ENCODE data around the gene MACROD1. TPM values are rescaled to one million over a fixed set of nuclear protein-coding genes. Genes with fewer than 3 reads are reported as not detected.

Gene MACROD1
- total and polyA plus RNA-seq, 10 of the 15 experiments (the other 5 are each of a cell fraction or from before 2014, with no cell fraction given), result 1.2 to 22.7 (median 11.3) TPM; not detected in 1

DNA sequence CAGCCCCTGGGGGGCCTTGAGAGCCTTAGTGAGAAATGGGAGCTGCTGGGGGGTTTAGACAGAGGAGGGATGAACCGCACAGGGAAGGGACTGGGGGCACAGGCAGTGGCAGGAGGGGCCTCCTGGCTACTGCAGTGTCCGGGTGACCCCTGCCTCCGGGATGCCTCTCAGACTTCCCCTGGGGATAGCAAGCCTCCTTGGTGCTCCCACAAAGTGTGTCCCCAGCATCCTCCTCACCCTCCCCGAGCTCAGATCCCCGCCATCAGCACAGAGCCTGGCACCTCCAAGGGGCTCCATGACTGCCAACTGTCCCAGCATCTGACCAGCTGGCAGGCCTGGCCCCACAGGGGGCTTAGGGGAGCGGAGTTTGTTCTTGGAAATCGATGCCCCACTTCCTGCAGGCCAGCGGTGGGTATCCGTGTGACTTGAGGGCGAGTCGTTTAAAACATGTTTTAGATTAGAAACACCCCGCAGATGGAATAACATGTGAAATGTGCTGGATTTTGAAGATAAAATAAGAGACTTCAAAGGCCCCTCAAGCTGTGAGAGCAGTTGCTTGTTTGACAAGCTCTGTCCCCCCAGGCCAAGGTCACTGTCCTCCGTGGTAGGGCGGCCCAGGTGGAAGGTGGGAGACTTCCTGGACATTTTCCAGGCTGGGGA lies 143.7 kb downstream of the MACROD1 start (continued):
- TF ChIP-seq, protein P1, sequence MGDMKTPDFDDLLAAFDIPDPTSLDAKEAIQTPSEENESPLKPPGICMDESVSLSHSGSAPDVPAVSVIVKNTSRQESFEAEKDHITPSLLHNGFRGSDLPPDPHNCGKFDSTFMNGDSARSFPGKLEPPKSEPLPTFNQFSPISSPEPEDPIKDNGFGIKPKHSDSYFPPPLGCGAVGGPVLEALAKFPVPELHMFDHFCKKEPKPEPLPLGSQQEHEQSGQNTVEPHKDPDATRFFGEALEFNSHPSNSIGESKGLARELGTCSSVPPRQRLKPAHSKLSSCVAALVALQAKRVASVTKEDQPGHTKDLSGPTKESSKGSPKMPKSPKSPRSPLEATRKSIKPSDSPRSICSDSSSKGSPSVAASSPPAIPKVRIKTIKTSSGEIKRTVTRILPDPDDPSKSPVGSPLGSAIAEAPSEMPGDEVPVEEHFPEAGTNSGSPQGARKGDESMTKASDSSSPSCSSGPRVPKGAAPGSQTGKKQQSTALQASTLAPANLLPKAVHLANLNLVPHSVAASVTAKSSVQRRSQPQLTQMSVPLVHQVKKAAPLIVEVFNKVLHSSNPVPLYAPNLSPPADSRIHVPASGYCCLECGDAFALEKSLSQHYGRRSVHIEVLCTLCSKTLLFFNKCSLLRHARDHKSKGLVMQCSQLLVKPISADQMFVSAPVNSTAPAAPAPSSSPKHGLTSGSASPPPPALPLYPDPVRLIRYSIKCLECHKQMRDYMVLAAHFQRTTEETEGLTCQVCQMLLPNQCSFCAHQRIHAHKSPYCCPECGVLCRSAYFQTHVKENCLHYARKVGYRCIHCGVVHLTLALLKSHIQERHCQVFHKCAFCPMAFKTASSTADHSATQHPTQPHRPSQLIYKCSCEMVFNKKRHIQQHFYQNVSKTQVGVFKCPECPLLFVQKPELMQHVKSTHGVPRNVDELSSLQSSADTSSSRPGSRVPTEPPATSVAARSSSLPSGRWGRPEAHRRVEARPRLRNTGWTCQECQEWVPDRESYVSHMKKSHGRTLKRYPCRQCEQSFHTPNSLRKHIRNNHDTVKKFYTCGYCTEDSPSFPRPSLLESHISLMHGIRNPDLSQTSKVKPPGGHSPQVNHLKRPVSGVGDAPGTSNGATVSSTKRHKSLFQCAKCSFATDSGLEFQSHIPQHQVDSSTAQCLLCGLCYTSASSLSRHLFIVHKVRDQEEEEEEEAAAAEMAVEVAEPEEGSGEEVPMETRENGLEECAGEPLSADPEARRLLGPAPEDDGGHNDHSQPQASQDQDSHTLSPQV (IDR thresholded peaks at IDR 0.05), result no peak
- TF ChIP-seq CHD4 (IDR thresholded peaks at IDR 0.05), result no peak

DNA sequence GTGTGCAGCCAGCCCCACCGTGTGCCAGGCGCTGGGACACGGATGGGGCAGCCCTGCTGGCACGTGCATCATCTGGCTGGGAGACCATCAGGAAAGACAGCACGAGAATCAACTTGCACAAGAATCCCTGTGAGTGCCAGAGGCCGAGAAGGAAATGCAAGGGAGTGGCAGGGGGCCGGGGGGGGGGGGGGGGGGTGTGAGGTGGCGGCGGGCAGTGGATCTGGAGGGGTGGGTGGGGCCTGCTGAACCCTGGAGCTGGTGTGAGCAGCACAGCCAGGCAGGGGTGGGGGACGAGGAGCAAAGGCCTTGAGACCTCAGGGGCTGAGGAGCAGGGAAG lies 144.2 kb downstream of the MACROD1 start:
- Histone ChIP-seq H3K4me1 (ENCODE audit: control insufficient read depth, insufficient read depth, low read length) (no peaks in the 10 kb centered on the region), H3K36me3 (ENCODE audit: control insufficient read depth in 2 of 2, insufficient read depth in 2 of 2, low read length in 1 of 2) (no peaks in the 10 kb centered on the region), H3K9ac (ENCODE audit: control insufficient read depth, insufficient read depth, low read length) (no peak overlapping the region), H2AFZ (ENCODE audit: control insufficient read depth, low read depth, low read length) (no peak overlapping the region), H3K9me3 (replicated peaks; ENCODE audit: control insufficient read depth, insufficient read depth, low read length) (no peaks in the 10 kb centered on the region), H3K4me3 (no peak overlapping the region), H3K4me2 (ENCODE audit: control insufficient read depth, insufficient read depth) (no peak overlapping the region), H3K27ac (ENCODE audit: control insufficient read depth, insufficient read depth) (no peak overlapping the region), H3K79me2 (ENCODE audit: control insufficient read depth, insufficient read depth, low read length) (no peaks in the 10 kb centered on the region), H3K27me3 (replicated peaks in 1 of 2; ENCODE audit: control insufficient read depth in 2 of 2, insufficient read depth in 2 of 2, low read length in 1 of 2) (no peaks in the 10 kb centered on the region; a peak in 1 of 4 replicates), H4K20me1 (ENCODE audit: control insufficient read depth, insufficient read depth) (no peaks in the 10 kb centered on the region)
- 6% methylated on average over 6 of the region's 10 CpGs for WGBS (ENCODE audit: insufficient coverage, insufficient replicate concordance, low lambda C conversion rate, missing lambda C conversion rate)
- POLR2A ChIA-PET, result no interaction called here
- TF ChIP-seq CHD4 (IDR thresholded peaks at IDR 0.05) (no peak), HDGF (IDR thresholded peaks at IDR 0.05) (no peak), BHLHE40 (IDR thresholded peaks at IDR 0.05; ENCODE audit: borderline replicate concordance in 1 of 2, low read depth in 2 of 2, low read length in 1 of 2) (peak in 1 of 2 experiments; percentile 39; a peak in 2 of 4 replicates), SREBF2 (IDR thresholded peaks at IDR 0.05; ENCODE audit: low read length) (no peak), GABPA (IDR thresholded peaks at IDR 0.05; ENCODE audit: low read depth) (no peak), ZBED1 (IDR thresholded peaks at IDR 0.05; ENCODE audit: borderline replicate concordance) (no peak)
- TF ChIP-seq, protein P2, sequence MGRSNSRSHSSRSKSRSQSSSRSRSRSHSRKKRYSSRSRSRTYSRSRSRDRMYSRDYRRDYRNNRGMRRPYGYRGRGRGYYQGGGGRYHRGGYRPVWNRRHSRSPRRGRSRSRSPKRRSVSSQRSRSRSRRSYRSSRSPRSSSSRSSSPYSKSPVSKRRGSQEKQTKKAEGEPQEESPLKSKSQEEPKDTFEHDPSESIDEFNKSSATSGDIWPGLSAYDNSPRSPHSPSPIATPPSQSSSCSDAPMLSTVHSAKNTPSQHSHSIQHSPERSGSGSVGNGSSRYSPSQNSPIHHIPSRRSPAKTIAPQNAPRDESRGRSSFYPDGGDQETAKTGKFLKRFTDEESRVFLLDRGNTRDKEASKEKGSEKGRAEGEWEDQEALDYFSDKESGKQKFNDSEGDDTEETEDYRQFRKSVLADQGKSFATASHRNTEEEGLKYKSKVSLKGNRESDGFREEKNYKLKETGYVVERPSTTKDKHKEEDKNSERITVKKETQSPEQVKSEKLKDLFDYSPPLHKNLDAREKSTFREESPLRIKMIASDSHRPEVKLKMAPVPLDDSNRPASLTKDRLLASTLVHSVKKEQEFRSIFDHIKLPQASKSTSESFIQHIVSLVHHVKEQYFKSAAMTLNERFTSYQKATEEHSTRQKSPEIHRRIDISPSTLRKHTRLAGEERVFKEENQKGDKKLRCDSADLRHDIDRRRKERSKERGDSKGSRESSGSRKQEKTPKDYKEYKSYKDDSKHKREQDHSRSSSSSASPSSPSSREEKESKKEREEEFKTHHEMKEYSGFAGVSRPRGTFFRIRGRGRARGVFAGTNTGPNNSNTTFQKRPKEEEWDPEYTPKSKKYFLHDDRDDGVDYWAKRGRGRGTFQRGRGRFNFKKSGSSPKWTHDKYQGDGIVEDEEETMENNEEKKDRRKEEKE (IDR thresholded peaks at IDR 0.05), result no peak
- in situ Hi-C loops (cut with MboI), result no loop called here
- DNase-seq (ENCODE audit: low read depth, low spot score), result no peak
- no peak for ATAC-seq
- CTCF ChIA-PET, result no interaction called here
- intact Hi-C loops (cut with micrococcal nuclease; ENCODE audit: unreplicated experiment), result no loop called here
- RAD21 ChIA-PET (ENCODE audit: unreplicated experiment), result no interaction called here
- no peak for FAIRE-seq
- BruUV-seq (replicated peaks), result no TSS peak
- SMC1A ChIA-PET (ENCODE audit: uncharacterized antibody, unreplicated experiment), result no interaction called here

Measured in GM12878 (cell line).